ENCODE measurements around the gene IL15RA. TPM values are rescaled to one million over a fixed set of nuclear protein-coding genes. Genes with fewer than 3 reads are reported as not detected.

The IL15RA gene
- total RNA-seq, 3 donors from 2014 or later, result 15.1 to 35.7 (median 25.9) TPM

DNA sequence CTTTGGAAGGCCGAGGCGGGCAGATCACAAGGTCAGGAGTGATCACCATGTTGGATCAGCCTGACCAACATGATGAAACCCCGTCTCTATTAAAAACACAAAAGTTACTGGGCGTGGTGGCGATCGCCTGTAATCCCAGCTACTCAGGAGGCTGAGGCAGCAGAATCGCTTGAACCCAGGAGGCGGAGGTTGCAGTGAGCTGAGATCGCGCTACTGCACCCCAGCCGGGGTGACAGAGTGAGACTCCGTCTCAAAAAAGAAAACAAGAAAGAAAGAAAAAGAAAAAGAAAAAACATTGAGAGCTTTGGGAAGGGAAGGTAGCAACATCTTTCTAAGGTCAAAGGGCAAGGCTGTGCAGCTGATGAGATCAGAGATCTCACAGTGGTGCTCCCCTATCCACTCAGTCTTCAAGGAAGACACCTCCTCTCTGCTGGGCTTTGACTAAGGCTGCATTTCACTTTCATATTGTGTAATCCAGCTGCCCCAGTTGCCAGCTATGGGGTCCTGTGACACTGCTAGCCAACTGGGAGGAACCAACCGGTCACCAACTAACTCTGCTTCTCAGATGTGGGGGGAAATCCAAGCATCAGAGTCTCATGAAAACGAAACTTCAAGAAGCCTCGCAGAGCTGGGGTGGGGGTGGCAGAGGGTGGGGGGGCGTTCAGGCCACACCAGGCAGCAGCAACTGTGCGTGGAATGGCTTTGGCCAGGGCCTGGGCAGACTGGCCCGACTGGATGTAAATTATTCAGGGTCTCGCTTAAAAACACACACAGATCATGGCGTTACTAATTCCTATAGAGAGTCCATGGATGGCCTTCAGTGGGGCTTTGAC, 1.5 kb downstream of the IL15RA start:
- peak in 1 of 2 donors; percentile 48 for DNase-seq (ENCODE audit: low spot score in 2 of 2)
- no peaks in the 10 kb centered on the region for H3K9me3 ChIP-seq
- H3K4me3 ChIP-seq, result peak overlapping the region; percentile 69 to 95 (median 88)
- no peaks in the 10 kb centered on the region for H3K27me3 ChIP-seq
- intact Hi-C loops (cut with DNase I; ENCODE audit: low total_unique reads), result no loop called here
- peaks cover 0 to 12% of the 10 kb centered on the region in 2 donors for H3K4me1 ChIP-seq
- H3K27ac ChIP-seq, result peak overlapping the region; percentile 97 to 98
- TF ChIP-seq POLR2A (IDR thresholded peaks at IDR 0.05) (no peak), POLR2AphosphoS5 (IDR thresholded peaks at IDR 0.05) (peak in 2 of 3 donors; percentile 4 to 67)
- no peaks in the 10 kb centered on the region for H3K36me3 ChIP-seq

- H3K9me3 ChIP-seq, result no peaks in the 10 kb centered on the region
- no peak overlapping the region for H3K27ac ChIP-seq
- no peaks in the 10 kb centered on the region for H3K36me3 ChIP-seq
- H3K27me3 ChIP-seq, result no peaks in the 10 kb centered on the region
- H3K4me1 ChIP-seq, result peaks cover 0 to 14% of the 10 kb centered on the region in 2 donors
- no peak for TF ChIP-seq POLR2A (IDR thresholded peaks at IDR 0.05)
- TF ChIP-seq POLR2AphosphoS5 (IDR thresholded peaks at IDR 0.05), result no peak
- TF ChIP-seq, protein P1, sequence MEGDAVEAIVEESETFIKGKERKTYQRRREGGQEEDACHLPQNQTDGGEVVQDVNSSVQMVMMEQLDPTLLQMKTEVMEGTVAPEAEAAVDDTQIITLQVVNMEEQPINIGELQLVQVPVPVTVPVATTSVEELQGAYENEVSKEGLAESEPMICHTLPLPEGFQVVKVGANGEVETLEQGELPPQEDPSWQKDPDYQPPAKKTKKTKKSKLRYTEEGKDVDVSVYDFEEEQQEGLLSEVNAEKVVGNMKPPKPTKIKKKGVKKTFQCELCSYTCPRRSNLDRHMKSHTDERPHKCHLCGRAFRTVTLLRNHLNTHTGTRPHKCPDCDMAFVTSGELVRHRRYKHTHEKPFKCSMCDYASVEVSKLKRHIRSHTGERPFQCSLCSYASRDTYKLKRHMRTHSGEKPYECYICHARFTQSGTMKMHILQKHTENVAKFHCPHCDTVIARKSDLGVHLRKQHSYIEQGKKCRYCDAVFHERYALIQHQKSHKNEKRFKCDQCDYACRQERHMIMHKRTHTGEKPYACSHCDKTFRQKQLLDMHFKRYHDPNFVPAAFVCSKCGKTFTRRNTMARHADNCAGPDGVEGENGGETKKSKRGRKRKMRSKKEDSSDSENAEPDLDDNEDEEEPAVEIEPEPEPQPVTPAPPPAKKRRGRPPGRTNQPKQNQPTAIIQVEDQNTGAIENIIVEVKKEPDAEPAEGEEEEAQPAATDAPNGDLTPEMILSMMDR (IDR thresholded peaks at IDR 0.05), result no peak
- no peak overlapping the region for H3K4me3 ChIP-seq
- intact Hi-C loops (cut with DNase I; ENCODE audit: low total_unique reads), result no loop called here
- no peak for DNase-seq (ENCODE audit: low spot score in 2 of 2)
These were observed 4.3 kb downstream of the IL15RA start for GRCh38 chr10:5973069-5973468.

GRCh38 chr10:5971886-5972285, 5.5 kb downstream of the IL15RA start:
- H3K36me3 ChIP-seq, result no peaks in the 10 kb centered on the region
- H3K27me3 ChIP-seq, result no peaks in the 10 kb centered on the region
- intact Hi-C loops (cut with DNase I; ENCODE audit: low total_unique reads), result no loop called here
- DNase-seq (ENCODE audit: low spot score in 2 of 2), result peak in 1 of 2 donors; percentile 15
- H3K4me1 ChIP-seq, result peaks cover 0 to 14% of the 10 kb centered on the region in 2 donors
- H3K9me3 ChIP-seq, result no peaks in the 10 kb centered on the region
- H3K4me3 ChIP-seq, result no peak overlapping the region
- TF ChIP-seq, protein P1 (IDR thresholded peaks at IDR 0.05), result no peak
- TF ChIP-seq POLR2AphosphoS5 (IDR thresholded peaks at IDR 0.05), result peak in 1 of 3 donors; percentile 1
- peak overlapping the region; percentile 83 to 86 for H3K27ac ChIP-seq

- TF ChIP-seq POLR2A (IDR thresholded peaks at IDR 0.05) (no peak), POLR2AphosphoS5 (IDR thresholded peaks at IDR 0.05) (peak; percentile 31 to 50 (median 36))
- TF ChIP-seq, protein P1 (IDR thresholded peaks at IDR 0.05), result no peak
- intact Hi-C loops (cut with DNase I; ENCODE audit: low total_unique reads), result no loop called here
- DNase-seq (ENCODE audit: low spot score in 2 of 2), result peak in 1 of 2 donors; percentile 18
- H3K36me3 ChIP-seq, result no peaks in the 10 kb centered on the region
- H3K4me3 ChIP-seq, result no peak overlapping the region
- H3K9me3 ChIP-seq, result no peaks in the 10 kb centered on the region
- H3K4me1 ChIP-seq, result peaks cover 0 to 14% of the 10 kb centered on the region in 2 donors
- H3K27ac ChIP-seq, result peak overlapping the region; percentile 83 to 86
- no peaks in the 10 kb centered on the region for H3K27me3 ChIP-seq
These were observed 6.0 kb downstream of the IL15RA start for GRCh38 chr10:5971315-5971832.

DNA sequence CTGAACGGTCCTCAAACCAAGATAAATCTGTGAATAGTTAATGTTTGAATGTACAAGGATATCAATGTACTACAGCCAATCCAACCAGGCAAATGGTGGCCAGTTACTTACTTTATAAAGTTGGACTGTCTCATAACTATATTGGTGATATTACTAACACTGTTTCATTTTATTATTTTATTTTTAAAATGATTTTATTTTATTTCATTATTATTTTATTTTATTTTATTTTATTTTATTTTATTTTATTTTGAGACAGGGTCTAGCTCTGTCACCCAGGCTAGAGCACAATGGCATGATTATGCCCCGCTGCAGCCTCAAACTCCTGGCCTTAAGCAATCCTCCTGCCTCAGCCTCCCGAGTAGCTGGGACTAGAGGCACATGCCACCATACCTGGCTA, 6.8 kb downstream of the IL15RA start:
- H3K4me3 ChIP-seq, result no peak overlapping the region
- peak overlapping the region; percentile 83 to 86 for H3K27ac ChIP-seq
- no peaks in the 10 kb centered on the region for H3K27me3 ChIP-seq
- H3K9me3 ChIP-seq, result no peaks in the 10 kb centered on the region
- intact Hi-C loops (cut with DNase I; ENCODE audit: low total_unique reads), result no loop called here
- peaks cover 0 to 14% of the 10 kb centered on the region in 2 donors for H3K4me1 ChIP-seq
- H3K36me3 ChIP-seq, result no peaks in the 10 kb centered on the region
- DNase-seq (ENCODE audit: low spot score in 2 of 2), result peak in 1 of 2 donors; percentile 6
- TF ChIP-seq, protein P1 (IDR thresholded peaks at IDR 0.05), result no peak
- no peak for TF ChIP-seq POLR2A (IDR thresholded peaks at IDR 0.05)
- TF ChIP-seq POLR2AphosphoS5 (IDR thresholded peaks at IDR 0.05), result no peak
